ENCODE measurements around the gene BTBD9. TPM values are rescaled to one million over a fixed set of nuclear protein-coding genes. Genes with fewer than 3 reads are reported as not detected.

BTBD9 gene
- total and polyA plus RNA-seq, 2 experiments from 2014 or later: 13.0 to 17.0 TPM

DNA sequence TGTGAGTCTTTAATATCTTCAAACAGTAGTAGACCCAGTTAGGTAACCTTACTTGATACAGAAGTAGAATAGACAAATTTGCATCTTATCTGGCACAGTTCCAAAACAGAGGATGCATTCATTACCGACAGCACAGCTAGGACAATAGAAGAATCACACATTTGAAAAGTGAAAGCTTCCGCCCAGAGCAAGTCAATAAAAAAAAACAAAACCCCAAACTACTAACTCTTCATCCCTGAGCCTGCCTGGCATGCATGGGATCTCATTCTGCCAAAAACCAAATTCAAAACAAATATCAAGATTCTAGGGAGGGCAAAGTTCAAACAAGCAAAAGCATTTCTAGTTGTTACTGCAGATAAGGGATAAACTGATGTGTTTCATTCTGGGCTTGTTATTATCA is 235.4 kb downstream of the BTBD9 start:
- H2AFZ ChIP-seq: no peak overlapping the region
- no peak overlapping the region for H3K4me2 ChIP-seq
- no peaks in the 10 kb centered on the region for H3K79me2 ChIP-seq
- H3K36me3 ChIP-seq (replicated peaks; ENCODE audit: insufficient read depth, low read depth): no peaks in the 10 kb centered on the region
- DNase-seq (ENCODE audit: low spot score): no peak
- 70% methylated on average over 2 of the region's 2 CpGs for WGBS (ENCODE audit: low lambda C conversion rate, missing lambda C conversion rate)
- H3K27ac ChIP-seq: peak overlapping the region; percentile 7
- H3K4me3 ChIP-seq: no peak overlapping the region
- peaks cover 16% of the 10 kb centered on the region for H3K4me1 ChIP-seq (ENCODE audit: insufficient read depth)
- no peaks in the 10 kb centered on the region for H3K9me2 ChIP-seq (replicated peaks; ENCODE audit: insufficient read depth)
- no peak for TF ChIP-seq EZH2phosphoT487 (IDR thresholded peaks at IDR 0.05; ENCODE audit: low read depth, severe bottlenecking, unreplicated experiment)
- no peak for TF ChIP-seq CTCF (IDR thresholded peaks at IDR 0.05; ENCODE audit: poor library complexity)
- H3K9me3 ChIP-seq (ENCODE audit: low read depth): no peaks in the 10 kb centered on the region
- no peaks in the 10 kb centered on the region for H3K27me3 ChIP-seq
- no peaks in the 10 kb centered on the region for H4K20me1 ChIP-seq (ENCODE audit: insufficient read depth, poor library complexity, severe bottlenecking)

DNA sequence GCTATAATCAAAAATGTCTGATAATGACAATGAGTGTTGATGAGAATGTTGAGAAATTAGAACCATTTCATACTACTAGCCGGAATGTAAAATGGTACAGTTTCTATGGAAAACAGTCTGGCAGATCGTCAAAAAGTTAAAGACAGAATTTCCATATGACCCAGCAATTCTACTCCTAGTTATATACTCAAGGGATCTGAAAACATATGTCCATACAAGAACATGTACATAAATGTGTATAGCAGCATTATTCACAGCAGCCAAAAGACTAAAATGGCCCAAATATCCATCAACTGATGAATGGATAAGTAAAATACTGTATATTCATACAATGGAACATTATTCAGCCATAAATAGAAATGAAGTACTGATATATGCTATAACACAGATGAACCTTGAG is 236.2 kb downstream of the BTBD9 start:
- Histone ChIP-seq H4K20me1 (ENCODE audit: insufficient read depth, poor library complexity, severe bottlenecking) (no peaks in the 10 kb centered on the region), H3K4me2 (no peak overlapping the region), H3K9me2 (replicated peaks; ENCODE audit: insufficient read depth) (no peaks in the 10 kb centered on the region), H3K9me3 (ENCODE audit: low read depth) (no peaks in the 10 kb centered on the region), H3K27ac (no peak overlapping the region), H3K36me3 (replicated peaks; ENCODE audit: insufficient read depth, low read depth) (no peaks in the 10 kb centered on the region), H3K79me2 (no peaks in the 10 kb centered on the region), H3K27me3 (no peaks in the 10 kb centered on the region), H3K4me3 (no peak overlapping the region), H2AFZ (no peak overlapping the region), H3K4me1 (ENCODE audit: insufficient read depth) (peaks cover 16% of the 10 kb centered on the region)
- TF ChIP-seq EZH2phosphoT487 (IDR thresholded peaks at IDR 0.05; ENCODE audit: low read depth, severe bottlenecking, unreplicated experiment) (no peak), EZH2 (IDR thresholded peaks at IDR 0.05; ENCODE audit: borderline replicate concordance) (no peak), CTCF (IDR thresholded peaks at IDR 0.05; ENCODE audit: poor library complexity) (no peak)
- DNase-seq (ENCODE audit: low spot score): no peak
- WGBS (ENCODE audit: low lambda C conversion rate, missing lambda C conversion rate): 95% methylated on average over 2 of the region's 2 CpGs

GRCh38 chr6:38400764-38401163 is 239.0 kb downstream of the BTBD9 start:
- DNase-seq (ENCODE audit: low spot score): no peak
- WGBS (ENCODE audit: low lambda C conversion rate, missing lambda C conversion rate): 95% methylated on average over 1 of the region's 1 CpG

More at GRCh38 chr6:38400764-38401163, 239.0 kb downstream of the BTBD9 start:
- H3K27ac ChIP-seq: no peak overlapping the region
- no peak overlapping the region for H3K4me2 ChIP-seq
- H3K4me1 ChIP-seq (ENCODE audit: insufficient read depth): peaks cover 16% of the 10 kb centered on the region
- H3K27me3 ChIP-seq: no peaks in the 10 kb centered on the region
- no peaks in the 10 kb centered on the region for H3K79me2 ChIP-seq
- no peaks in the 10 kb centered on the region for H3K36me3 ChIP-seq (replicated peaks; ENCODE audit: insufficient read depth, low read depth)
- H4K20me1 ChIP-seq (ENCODE audit: insufficient read depth, poor library complexity, severe bottlenecking): no peaks in the 10 kb centered on the region
- TF ChIP-seq EZH2phosphoT487 (IDR thresholded peaks at IDR 0.05; ENCODE audit: low read depth, severe bottlenecking, unreplicated experiment): no peak
- no peak for TF ChIP-seq CTCF (IDR thresholded peaks at IDR 0.05; ENCODE audit: poor library complexity)
- no peak for TF ChIP-seq EZH2 (IDR thresholded peaks at IDR 0.05; ENCODE audit: borderline replicate concordance)
- no peak overlapping the region for H3K4me3 ChIP-seq
- no peaks in the 10 kb centered on the region for H3K9me3 ChIP-seq (ENCODE audit: low read depth)
- H2AFZ ChIP-seq: no peak overlapping the region
- no peaks in the 10 kb centered on the region for H3K9me2 ChIP-seq (replicated peaks; ENCODE audit: insufficient read depth)

Measured in hepatocyte (in vitro differentiated cells).